GM18517 (cell line): ENCODE data around the gene RPL4.
"Not testable (repeated sequence)": the region's sequence is repeated elsewhere in the genome, so short reads cannot be mapped to it uniquely, and the experiment has no call there.

ENCODE experiments used
- ATAC-seq: cut with Tn5 transposase; IDR thresholded peaks from one replicate; pipeline ENCODE4 v1.9.1; 2021; ENCODE audit warnings: mild to moderate bottlenecking, moderate library complexity; ENCODE audit not compliant: unreplicated experiment

Gene RPL4

DNA sequence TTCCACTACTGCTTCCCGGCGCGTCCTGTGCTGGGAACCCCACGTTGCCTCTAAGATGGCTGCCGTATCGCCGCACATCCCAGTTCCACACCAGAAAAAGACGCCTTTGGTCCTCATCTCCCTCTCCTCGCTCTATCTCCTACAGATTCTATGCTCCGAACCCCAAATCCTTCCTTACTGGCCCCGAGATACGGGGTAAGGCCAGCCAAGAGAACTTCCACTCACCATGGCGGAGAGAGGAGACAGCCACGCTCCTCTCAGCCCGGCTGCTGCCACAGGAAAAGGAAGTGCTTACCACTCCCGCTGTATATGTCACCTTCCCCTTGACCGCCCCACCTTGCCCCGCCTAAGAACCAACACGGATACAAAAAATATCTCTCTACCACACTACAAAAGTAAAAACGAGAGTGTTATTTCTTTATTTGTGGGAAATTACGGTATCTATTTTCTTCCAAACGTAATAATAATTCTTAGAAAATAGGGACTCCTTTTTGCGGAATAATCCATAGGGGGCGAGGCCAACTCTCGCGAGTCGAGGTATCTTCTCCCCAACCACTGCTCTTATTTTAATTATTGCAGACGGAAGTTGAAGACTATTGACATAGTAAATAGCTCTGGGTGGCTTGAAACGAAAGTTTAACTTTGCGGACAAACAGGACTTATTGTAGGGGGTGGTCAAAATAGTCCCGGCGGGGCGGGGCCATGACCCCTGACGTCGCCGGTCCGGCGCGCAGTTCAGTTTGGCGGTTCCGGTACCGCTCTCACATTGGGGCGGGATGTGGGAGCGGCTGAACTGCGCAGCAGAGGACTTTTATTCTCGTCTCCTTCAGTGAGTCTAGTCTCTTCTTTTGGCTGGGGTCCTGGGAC is at the start of gene RPL4, which contains the start of gene ZWILCH:
Gene RPL4 (minus strand): TSS at position 293 of the 867 bp plus-strand sequence. CDS start 65 bp downstream, at position 228.
Gene ZWILCH (plus strand): TSS at position 764 of the 867 bp plus-strand sequence. CDS start 13 bp downstream, at position 777.
- peak; percentile 78 for ATAC-seq

DNA sequence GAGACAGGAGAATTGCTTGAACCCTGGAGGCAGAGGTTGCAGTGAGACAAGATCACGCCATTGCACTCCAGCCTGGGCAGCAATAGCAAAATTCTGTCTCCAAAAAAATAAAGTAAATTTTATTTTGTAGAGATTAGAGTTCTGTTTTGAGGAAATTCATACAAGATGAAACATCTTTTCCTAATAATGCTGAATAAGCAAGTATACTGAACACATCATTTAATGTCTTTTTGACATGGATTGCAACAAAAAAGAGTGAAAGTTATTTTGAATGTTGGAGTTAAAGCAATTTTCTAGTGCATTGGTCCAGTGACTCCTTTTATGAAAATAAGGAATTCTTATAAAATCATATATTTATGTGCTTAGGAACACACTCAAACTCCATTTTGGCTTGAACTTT is 40.6 kb upstream of the RPL4 start:
- no peak for ATAC-seq

DNA sequence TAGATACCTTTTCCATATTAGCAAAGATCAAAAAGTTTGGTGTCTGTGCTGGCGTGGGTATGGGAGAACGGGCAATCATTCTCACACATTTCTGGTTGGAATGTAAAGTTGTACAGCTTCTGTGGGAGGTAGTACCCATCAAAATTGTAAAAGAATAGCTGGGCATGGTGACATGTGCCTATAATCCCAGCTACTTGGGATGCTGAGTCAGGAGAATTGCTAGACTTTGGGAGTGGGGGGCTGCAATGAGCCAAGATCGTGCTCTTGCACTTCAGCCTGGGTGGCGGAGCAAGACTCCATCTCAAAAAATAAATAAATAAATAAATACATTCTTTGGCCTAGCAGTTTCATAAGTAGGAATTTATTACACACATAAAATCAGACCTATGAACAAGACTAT is 38.2 kb upstream of the RPL4 start:
- no peak for ATAC-seq

DNA sequence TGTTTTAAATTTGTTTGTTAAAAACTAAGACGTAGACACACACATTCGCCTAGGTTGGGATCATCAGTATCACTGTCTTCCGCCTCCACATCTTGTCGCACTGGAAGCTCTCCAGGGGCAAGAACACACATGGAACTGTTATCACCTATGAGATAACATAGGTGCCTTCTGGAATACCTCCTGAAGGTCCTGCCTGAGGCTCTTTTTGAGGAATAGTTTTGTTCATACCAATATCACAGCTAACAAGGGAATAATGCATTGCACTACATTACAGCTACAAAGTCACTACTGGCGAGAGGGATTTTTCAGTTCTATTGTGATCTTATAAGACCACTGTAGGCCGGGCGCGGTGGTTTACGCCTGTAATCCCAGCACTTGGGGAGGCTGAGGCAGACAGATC is 30.4 kb upstream of the RPL4 start:
- no peak for ATAC-seq

DNA sequence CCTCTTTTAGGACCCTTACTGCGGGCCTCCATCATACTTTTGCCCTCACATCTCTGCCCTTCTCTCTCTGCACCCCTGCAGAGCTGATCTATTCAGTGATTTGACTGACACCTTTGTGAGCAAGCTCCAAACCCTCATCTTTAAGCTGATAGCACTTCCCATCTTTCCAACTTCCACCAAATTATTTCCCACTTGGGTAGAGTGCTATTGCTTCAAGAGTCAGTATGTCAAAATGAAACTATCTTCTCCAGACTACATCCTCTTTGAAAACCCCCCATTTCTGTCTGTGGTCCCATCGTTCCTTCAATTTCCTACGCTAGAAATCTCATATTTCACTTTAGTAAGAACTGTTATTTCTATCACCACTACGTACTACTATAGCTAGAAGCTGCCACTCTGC is 20.2 kb upstream of the RPL4 start:
- ATAC-seq, result no peak

DNA sequence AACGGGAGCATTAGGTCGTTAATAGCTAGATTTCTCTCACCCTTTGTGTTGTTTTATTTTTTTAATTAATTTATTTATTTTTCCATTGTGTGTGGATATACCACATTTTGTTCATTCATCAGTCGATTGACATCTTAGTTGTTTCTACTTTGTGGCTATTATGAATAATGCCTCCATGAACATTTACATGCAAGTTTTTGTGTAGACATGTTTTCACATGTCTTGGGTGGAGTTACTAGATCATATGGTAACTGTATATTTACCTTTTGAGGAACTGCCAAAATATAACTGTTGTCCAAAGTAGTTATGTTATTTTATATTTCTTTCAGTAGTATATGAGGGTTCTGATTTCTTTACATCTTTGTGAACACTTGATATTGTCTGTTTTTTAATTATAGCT is 19.3 kb upstream of the RPL4 start:
- no peak for ATAC-seq

DNA sequence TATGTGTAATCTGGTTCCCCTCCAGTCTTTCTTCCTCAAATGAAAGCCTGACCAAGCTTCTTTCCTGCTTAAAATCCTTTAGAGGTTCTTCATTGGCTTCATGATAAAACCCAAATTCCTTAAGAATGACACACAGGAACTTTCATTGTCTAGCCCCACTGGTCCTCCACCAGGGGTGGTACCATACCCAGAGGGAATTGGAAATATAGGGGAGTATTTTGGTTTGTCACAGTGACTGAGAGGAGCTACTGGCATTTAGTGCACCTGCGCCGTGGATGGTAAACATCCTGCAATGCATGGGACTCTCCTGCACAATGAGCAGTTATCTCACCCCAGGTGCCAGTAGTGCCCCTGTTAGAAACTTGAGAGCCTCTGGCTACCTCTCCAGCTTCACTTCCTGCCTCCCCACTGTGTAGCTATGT is 11.3 kb upstream of the RPL4 start:
- no peak for ATAC-seq

DNA sequence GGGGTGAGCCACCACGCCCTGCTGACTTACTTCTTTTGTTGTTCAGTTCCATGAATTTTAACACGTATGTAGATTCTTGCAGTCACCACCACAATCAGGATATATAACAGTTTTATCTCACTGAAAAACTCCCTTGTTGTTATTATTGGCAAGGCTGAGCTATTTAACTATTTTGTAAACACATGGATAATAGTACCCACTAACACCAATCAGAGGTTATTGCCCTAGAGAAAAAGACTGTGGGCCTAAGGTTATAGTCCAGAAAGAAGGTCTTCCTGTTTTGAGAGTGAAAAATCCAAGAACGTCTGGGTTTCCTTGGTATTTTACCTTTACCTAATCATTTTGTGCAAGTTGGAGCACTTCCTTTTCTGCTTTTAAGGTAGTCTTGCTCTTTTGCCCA is 9.9 kb upstream of the RPL4 start:
- ATAC-seq, result no peak

DNA sequence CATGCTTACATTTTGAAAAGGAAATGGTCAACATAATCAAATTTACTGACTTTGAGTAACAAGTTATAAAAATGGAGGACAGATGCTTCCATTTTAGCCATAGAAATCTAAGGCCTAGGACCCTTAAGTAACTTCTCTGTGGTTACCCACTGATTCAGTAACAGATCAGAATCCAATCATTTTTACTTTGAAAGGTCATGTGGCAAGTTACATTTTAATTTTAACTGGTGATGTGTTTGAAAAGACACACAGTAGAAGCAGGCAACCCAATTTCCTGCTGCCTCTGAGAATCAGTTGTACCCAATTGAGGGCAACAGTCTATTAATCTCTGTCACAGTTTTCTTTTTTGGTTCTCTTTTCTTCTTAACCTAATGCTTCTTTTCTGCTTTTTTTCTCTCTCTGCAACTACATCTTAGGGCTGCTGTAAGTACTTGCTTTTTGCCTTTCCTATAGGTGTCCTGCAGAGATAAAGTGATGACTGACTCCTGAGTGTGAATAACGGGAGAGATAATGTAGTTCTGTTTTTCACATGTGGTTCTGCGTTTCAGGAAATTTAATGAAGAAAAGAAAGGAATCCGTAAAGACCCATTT is 3.7 kb upstream of the RPL4 start:
- ATAC-seq, result no peak

DNA sequence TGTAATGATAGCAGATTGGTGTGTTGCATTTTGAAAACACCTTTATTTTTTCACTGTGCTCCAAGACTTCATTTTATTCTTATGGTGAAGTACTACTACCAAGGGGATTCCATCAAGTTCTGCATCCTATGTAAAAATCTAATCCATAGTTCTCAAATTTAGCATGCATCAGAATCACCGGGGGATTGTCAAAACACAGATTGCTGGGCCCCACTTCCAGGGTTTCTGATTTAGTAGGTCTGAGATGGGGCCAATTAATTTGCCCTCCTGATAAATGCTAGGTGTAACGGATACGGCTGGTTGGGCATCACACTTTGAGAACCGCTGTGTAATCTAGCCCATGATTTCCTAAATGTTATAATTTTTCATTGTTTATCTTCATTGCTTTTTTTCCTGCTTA is 1.2 kb upstream of the RPL4 start:
- no peak for ATAC-seq

DNA sequence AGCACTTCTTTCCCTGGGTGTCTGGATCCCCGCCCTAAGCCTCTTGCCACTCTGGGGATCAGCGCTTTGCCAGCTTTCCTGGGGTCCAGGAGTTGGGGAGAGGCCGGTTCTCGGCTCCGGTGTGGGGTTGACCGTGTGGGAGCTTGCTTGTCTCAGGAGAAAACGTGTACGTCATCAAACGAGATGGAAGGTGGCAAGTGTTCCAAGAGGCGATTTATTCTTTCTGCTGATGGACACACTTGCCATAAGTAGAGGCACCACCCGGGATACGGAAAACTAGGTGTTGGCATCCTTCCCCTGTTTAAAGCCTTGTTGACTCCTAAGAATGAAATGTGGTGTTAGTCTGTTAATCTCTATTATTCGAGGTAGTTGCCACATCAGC is 766 bp upstream of the RPL4 start:
- ATAC-seq, result no peak

DNA sequence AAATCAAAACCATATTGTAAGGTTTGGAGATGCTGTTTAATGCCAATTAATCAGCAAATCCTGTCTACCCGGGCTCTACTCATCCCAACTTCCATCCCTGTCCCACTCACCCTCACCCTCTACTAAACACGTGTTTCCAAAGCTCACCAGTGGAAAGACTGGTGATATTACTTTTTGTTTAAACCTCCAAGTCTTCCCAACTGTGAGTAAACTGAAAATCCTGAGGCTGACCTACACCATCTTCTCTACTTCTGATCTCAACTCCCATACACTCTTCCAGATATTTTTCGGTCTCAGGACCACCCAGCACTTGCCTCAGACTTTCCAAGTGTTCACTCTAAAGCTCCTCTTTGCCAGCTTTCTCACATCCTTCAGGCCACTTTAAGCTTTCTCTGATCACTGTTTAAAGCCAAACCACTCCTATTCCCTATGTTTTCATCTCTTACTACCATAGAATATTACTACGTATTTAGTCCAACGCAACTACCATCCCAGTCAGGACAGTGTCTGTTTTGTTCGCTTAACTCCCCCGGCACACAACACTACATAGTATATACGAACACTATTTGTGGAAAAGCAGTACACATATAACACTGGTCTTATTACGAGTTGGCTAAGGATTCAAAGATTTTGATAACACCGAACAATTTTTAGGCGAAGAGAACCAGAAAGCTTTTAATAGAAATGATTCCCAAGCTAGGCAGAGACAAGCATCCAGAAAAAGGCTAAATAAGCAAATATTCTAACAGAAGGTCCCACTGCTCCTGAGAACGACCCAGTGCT is 684 bp downstream of the RPL4 start:
- no peak for ATAC-seq

DNA sequence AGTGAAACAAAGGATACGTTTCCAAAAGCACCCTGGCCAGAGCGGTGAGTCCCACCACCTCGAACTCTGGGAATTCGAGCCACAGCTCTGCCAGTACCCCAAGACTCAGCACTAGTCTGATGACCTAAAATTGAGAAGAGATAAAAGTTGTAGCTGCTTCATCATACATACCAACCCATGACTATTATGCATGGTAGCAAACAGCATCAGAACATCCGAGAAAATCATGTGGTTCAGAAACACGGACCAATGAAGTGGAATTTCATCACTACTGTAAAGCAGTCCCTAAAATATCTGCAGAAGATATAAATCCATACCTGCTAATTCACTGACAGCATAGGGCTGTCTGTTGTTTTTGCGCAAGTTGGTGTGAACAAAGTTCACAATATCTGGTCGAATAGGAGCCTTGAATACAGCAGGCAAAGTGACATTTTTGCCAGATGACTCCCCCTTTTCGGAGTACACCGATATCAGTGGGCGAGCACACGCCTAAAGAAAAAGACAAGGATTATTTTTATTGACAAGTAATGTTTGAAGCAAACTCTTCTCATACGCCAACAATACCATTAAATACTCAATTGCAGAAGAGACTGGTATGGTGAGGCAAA is 1.5 kb downstream of the RPL4 start:
- ATAC-seq, result not testable (repeated sequence)

DNA sequence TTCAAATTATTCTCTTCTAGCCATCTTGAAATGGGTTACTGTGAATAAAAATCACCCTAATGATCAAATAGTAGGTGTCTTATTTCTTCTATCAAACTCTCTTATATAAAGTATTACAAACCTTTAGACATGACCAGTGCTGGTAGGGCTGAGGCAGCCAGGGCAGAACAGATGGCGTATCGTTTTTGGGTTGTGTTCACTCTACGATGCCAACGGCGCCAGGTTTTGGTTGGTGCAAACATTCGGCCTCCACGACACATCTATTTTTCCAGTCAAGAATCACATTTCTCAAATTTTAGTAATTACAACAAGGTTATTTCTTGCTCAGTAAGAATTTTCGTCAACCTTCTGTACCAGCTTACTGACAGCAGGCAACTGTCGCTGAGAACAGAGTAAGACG is 2.2 kb downstream of the RPL4 start:
- ATAC-seq, result no peak

DNA sequence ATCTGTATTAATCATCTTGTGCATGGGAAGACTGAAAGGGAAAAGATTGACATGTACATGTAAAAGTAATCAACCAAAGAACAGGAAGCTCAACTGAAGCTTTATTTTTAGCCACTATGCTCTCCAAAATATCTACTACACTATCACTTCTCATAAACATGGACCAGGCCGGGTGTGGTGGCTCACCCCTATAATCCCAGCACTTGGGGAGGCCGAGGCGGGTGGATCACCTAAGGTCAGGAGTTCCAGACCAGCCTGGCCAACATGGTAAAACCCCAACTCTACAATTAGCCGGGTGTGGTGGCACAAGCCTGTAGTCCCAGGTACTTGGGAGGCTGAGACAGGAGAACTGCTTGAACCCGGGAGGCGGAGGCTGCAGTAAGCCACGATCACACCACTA is 4.3 kb downstream of the RPL4 start:
- ATAC-seq, result not testable (repeated sequence)

DNA sequence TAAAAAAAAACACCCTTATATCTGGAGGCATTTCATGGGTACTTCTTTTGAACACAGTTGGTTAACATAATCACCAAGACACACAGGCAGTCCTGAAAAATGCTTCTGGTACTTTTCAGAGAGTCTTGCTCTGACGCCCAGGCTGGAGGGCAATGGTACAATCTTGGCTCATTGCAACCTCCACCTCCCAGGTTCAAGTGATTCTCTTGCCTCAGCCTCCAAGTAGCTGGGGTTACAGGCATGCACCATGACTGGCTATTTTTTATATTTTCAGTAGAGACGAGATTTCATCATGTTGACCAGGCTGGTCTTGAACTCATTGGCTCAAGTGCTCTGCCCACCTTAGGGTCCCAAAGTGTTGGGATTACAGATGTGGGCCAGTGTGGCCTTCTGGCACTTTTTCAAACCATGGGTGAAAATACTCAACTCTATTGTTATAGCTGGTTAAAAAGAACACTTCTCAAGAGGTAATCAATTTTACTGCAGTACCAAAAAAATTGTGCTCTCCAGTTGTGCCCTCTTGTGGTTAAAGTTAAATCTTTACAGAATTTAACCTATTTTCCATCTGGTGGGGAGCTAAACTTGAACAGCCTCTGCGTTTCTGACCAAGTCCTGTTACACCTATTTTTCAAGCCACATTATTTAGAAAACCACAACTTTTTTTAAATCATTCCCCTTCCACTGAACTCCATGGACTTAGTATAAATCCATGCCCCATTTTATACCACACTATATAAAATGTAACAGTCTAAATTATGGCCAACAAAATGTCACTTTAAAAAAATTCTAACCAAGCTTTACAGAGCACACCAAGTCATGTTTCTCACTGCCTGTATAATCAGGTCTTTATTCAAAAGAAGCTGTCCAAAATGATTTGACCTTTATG is 5.9 kb downstream of the RPL4 start:
- no peak for ATAC-seq

DNA sequence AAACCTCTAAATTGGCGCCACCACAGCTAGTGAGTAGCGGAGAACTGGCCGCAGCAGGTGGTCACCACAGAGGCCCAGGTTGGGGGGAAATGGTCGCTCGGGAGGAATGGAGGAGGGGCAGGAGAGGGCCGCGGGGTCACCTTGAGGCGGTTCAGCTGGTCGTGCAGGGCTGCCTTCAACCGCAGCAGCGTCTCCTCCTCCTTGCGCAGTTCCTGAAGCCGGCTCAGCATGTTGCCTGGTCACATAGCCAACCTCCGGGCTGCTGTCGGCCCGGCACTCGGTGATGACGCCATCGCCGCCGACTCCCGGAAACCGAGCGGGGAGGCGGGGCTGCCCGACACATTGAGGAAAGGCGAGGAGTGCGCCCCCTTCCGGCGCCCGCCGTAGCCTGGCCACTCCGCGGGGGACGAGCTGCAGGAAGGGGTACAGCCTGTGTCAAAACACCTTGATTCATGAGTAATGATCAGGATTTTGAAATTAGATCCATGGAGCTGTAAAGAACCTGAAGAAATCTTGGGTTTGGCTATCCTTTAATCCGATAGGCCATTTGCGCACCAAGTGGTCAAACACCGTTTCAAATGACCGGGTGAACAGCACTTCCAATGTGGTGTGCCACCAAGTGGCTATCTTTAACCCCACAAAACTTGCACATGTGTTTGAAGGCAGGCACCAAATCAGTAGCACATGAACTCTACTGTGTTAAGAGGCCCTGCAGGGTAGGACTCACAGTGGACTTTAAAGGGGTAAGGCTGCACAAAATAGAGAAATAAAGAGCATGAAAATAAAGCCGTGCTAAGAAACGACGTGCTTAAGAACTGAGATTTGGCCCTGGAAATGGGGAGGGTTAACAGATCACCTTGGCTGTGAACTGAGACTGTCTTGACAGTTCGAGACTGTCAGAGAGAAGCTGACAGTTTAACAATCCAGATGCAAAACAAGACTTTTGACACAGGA is 6.9 kb downstream of the RPL4 start, which contains the start of gene SNAPC5:
Gene SNAPC5 (minus strand): TSS at position 261 of the 954 bp plus-strand sequence. CDS start 31 bp downstream, at position 230.
- peak; percentile 79 for ATAC-seq

DNA sequence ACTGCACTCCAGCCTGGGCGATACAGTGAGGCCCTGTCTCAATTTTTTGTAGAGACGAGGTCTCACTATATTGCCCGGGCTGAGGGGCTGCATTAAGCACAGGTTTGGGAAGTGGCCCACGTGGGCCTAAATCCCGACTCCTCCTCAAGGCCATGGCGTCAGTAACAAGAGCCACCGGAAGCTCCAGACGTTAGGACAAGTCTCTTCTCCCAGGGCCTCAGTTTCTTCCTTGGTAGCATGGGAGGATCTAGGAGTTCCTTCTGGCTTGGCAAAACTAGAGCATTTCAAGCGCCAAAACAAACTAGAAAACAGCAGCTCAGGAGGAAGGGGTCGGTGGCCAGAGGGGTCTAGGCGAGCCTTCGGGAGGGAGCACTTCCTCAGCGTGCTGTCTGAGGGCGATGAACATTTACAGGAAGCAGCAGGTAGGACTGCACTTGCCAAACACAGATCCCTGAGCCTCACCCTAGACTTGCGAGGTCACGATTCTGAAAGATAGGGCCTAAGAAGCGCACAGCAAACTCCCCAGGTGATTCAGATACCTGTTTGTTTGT is 7.6 kb downstream of the RPL4 start:
- peak; percentile 12 for ATAC-seq

DNA sequence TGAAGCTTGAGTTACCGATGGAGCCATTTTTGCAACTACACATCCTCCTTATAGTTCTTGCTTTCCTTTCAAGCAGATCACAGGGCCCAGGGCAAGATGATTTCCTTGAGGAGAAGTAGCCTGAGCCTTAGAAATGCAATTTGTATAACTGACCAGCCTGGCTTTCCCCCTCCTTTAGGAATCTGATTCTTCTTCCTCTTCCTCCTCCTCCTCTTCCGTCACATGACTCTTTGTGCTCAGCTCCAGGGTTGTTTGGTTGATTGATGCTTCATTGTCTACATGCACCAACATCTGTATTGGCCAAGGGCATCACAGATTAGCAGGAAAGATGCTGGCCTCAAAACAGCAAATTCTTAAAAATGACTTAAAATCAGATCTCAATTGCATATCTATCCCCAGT is 10.4 kb downstream of the RPL4 start:
- ATAC-seq, result no peak
